ENCODE results near the gene FGF2. TPM values are rescaled to one million over a fixed set of nuclear protein-coding genes. Genes with fewer than 3 reads are reported as not detected.
A peak's percentile ranks its signal among the peaks of the same experiment; 100 is the strongest.

FGF2 gene
- polyA plus RNA-seq, 1 experiment, result 25.1 TPM

DNA sequence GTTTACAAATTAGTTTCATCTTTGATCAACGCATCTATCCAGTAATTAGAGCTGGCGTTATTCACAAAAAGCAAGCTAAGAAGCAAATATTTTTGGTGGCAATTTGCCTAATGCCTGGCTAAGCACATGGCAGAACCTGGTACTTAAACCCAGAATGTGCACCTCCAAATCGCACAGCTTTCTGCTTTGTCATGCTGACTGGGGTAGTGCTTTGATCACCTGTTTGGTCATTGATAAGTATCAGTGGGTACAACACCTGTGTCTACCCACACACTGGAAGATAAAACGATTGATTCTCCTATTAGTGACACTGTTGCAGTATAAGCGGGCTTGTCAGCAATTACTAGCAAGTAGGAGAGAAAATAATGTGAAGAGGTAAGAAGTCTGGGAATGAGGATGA lies 93.8 kb downstream of the FGF2 start:
- Histone ChIP-seq H3K9me3 (ENCODE audit: control insufficient read depth, insufficient read depth, low read length) (no peaks in the 10 kb centered on the region; the same call in 1 of the 2 replicates), H3K27me3 (ENCODE audit: control insufficient read depth, insufficient read depth, low read length) (no peaks in the 10 kb centered on the region), H3K4me3 (ENCODE audit: low read depth, low read length) (no peak overlapping the region), H3K27ac (ENCODE audit: low read depth, low read length) (no peak overlapping the region)
- DNase-seq (ENCODE audit: low read depth, low spot score), result no peak
- POLR2A ChIA-PET, result no interaction called here
- CTCF ChIA-PET, result interaction anchor here (1.3 to 4.9 kb wide), 4 partner anchors 10 to 203 kb away, joined by 4 to 26 read pairs (median 15); no protein-coding TSS in a partner anchor
- TF ChIP-seq, protein P1, sequence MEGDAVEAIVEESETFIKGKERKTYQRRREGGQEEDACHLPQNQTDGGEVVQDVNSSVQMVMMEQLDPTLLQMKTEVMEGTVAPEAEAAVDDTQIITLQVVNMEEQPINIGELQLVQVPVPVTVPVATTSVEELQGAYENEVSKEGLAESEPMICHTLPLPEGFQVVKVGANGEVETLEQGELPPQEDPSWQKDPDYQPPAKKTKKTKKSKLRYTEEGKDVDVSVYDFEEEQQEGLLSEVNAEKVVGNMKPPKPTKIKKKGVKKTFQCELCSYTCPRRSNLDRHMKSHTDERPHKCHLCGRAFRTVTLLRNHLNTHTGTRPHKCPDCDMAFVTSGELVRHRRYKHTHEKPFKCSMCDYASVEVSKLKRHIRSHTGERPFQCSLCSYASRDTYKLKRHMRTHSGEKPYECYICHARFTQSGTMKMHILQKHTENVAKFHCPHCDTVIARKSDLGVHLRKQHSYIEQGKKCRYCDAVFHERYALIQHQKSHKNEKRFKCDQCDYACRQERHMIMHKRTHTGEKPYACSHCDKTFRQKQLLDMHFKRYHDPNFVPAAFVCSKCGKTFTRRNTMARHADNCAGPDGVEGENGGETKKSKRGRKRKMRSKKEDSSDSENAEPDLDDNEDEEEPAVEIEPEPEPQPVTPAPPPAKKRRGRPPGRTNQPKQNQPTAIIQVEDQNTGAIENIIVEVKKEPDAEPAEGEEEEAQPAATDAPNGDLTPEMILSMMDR (IDR thresholded peaks at IDR 0.05; ENCODE audit: low read depth, low read length), result no peak

DNA sequence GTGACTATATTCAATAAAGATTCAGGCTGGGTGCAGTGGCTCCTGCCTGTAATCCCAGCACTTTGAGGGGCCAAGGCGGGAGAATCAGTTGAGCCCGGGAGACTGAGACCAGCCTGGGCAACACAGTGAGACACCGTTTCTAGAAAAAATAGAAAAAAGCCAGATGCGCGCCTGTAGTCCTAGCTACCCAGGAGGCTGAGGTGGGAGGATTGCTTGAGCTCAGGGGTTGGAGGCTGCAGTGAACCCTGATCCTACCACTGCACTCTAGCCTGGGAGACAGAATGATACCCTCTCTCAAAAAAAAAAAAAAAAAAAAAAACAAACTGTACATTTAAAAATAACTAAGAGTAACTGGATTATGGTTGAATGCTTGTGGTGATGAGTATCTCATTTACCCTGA lies 94.7 kb downstream of the FGF2 start:
- POLR2A ChIA-PET, result interaction anchor here (0.6 to 1.6 kb wide), 3 partner anchors 9 to 191 kb away, joined by 5 to 6 read pairs (median 5); no protein-coding TSS in a partner anchor

DNA sequence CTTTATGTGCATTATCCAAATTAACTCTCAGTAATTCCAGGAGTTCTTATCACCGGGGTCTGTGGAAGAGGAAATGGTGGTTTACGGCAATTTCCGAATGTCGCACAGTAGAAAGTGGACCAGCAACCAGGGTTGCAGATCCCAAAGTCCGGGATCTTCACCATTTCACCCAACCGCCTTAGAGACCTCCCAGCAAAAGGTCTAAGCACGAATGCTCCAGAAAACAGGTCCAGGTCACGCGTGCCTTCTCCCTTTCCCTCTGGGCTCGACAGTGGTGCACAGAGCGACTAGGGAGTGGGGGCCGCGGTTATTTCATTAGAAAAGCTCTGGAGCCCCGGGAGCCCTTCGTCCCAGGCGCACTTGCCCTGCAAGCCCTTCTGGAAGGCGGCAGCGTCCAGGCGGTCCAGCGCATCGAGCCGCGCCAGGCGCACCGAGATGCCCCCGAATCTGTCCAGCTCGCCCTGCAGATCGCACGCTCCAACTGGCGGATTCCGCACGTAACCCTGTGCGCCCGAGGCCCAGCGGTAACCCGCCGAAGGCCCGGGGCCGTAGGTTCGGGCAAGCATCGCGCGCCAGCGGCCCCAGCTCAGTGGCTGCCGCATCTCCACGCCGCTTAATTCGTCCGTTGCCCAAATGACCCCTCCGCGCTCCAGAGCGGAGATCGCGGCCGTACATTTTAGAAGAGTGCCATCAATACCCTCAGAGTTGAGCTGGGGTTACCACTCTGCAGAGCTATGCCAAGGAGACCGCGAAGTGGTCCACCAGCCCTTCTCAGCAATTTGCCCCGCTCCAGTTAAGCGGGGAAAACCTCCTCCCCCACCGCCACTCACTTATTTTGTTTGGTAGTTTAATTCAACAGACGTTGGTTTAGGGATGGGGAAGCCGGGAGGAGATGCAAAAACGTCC lies 95.6 kb downstream of the FGF2 start, which contains the start of gene NUDT6:
Gene NUDT6, minus strand, starts transcription at position 627 of the 906 bp plus-strand sequence. Its CDS starts 25 bp downstream, at position 602.
- TF ChIP-seq, protein P1 (IDR thresholded peaks at IDR 0.05; ENCODE audit: low read depth, low read length), result no peak
- ChIA-PET CTCF (interaction anchor here (0.8 to 4.9 kb wide), 8 partner anchors 8 to 320 kb away, joined by 3 to 26 read pairs (median 8); partner anchors contain the start of gene BBS12), POLR2A (interaction anchor here (1.1 to 1.6 kb wide), 4 partner anchors 94 to 190 kb away, joined by 4 to 7 read pairs (median 5); partner anchors contain the start of gene BBS12)
- H3K27ac ChIP-seq (ENCODE audit: low read depth, low read length), result peak within 1 kb of the TSS; percentile 68
- no peaks in the 10 kb centered on the region for H3K27me3 ChIP-seq (ENCODE audit: control insufficient read depth, insufficient read depth, low read length)
- no peaks in the 10 kb centered on the region; the same call in 1 of the 2 replicates for H3K9me3 ChIP-seq (ENCODE audit: control insufficient read depth, insufficient read depth, low read length)
- peak within 1 kb of the TSS; percentile 89 for H3K4me3 ChIP-seq (ENCODE audit: low read depth, low read length)
- peak; percentile 6 for DNase-seq (ENCODE audit: low read depth, low spot score)

More for the DNA sequence above, 94.7 kb downstream of the FGF2 start:
- TF ChIP-seq, protein P1 (IDR thresholded peaks at IDR 0.05; ENCODE audit: low read depth, low read length), result no peak
- H3K9me3 ChIP-seq (ENCODE audit: control insufficient read depth, insufficient read depth, low read length), result no peaks in the 10 kb centered on the region; the same call in 1 of the 2 replicates
- no peaks in the 10 kb centered on the region for H3K27me3 ChIP-seq (ENCODE audit: control insufficient read depth, insufficient read depth, low read length)
- DNase-seq (ENCODE audit: low read depth, low spot score), result no peak
- H3K4me3 ChIP-seq (ENCODE audit: low read depth, low read length), result peak overlapping the region; percentile 89
- no peak overlapping the region for H3K27ac ChIP-seq (ENCODE audit: low read depth, low read length)
- CTCF ChIA-PET, result interaction anchor here (1.2 to 4.9 kb wide), 7 partner anchors 8 to 204 kb away, joined by 4 to 26 read pairs (median 9); partner anchors contain the start of gene BBS12

GRCh38 chr4:122922877-122923511 lies 96.4 kb downstream of the FGF2 start:
- ChIA-PET POLR2A (interaction anchor here (1.1 to 1.3 kb wide), 3 partner anchors 159 to 191 kb away, joined by 4 to 7 read pairs (median 5); partner anchors contain the start of gene BBS12), CTCF (interaction anchor here (0.8 to 4.9 kb wide), 9 partner anchors 8 to 321 kb away, joined by 3 to 26 read pairs (median 9); no protein-coding TSS in a partner anchor)
- TF ChIP-seq, protein P1 (IDR thresholded peaks at IDR 0.05; ENCODE audit: low read depth, low read length), result no peak
- H3K27me3 ChIP-seq (ENCODE audit: control insufficient read depth, insufficient read depth, low read length), result no peaks in the 10 kb centered on the region
- no peaks in the 10 kb centered on the region; the same call in 1 of the 2 replicates for H3K9me3 ChIP-seq (ENCODE audit: control insufficient read depth, insufficient read depth, low read length)
- peak overlapping the region; percentile 89 for H3K4me3 ChIP-seq (ENCODE audit: low read depth, low read length)
- peak overlapping the region; percentile 68 for H3K27ac ChIP-seq (ENCODE audit: low read depth, low read length)
- DNase-seq (ENCODE audit: low read depth, low spot score), result peak; percentile 57
